T-helper 2 cell treated with Interferon-gamma antibody and Interleukin-4, amounts not matched to agents 5 μg/mL and 100 μg/mL, for 36 hours (primary cell): Measurements from ENCODE around the gene CARD16.
"Not testable (repeated sequence)": the region's sequence is repeated elsewhere in the genome, so short reads cannot be mapped to it uniquely, and the experiment has no call there.

Source experiments
- DNase-seq: peaks from one replicate; pipeline ENCODE4 v3.0.0; 2021; ENCODE audit warnings: low spot score
- H3K27ac Mint-ChIP-seq: one replicate; pipeline ENCODE4 v1.8.0; 2021; ENCODE audit warnings: mild to moderate bottlenecking, mixed read lengths
- H3K27me3 Mint-ChIP-seq: one replicate; pipeline ENCODE4 v1.8.0; 2021; ENCODE audit warnings: low read depth, mixed read lengths
- H3K36me3 Mint-ChIP-seq: one replicate; pipeline ENCODE4 v1.8.0; 2021; ENCODE audit warnings: low read depth, mixed read lengths
- H3K4me1 Mint-ChIP-seq: one replicate; pipeline ENCODE4 v1.8.0; 2021; ENCODE audit warnings: low read depth, mixed read lengths
- H3K4me3 Mint-ChIP-seq: one replicate; pipeline ENCODE4 v1.8.0; 2022; ENCODE audit warnings: mild to moderate bottlenecking, moderate library complexity, mixed read lengths
- H3K9me3 Mint-ChIP-seq: one replicate; pipeline ENCODE4 v1.8.0; 2021; ENCODE audit warnings: mixed read lengths

Gene CARD16

GRCh38 chr11:105063245-105063941 is 18.3 kb upstream of the CARD16 start:
- H3K27ac Mint-ChIP-seq, H3K4me1 Mint-ChIP-seq, H3K9me3 Mint-ChIP-seq, H3K36me3 Mint-ChIP-seq, DNase-seq, H3K4me3 Mint-ChIP-seq: not testable (repeated sequence)
- H3K27me3 Mint-ChIP-seq: peaks cover 11% of the 10 kb centered on the region

GRCh38 chr11:105057432-105057831 is 12.3 kb upstream of the CARD16 start:
- Mint-ChIP-seq H3K27ac (no peak overlapping the region), H3K4me3 (no peak overlapping the region), H3K4me1 (peaks cover under 1% of the 10 kb centered on the region), H3K27me3 (peaks cover 11% of the 10 kb centered on the region), H3K36me3 (no peaks in the 10 kb centered on the region), H3K9me3 (no peaks in the 10 kb centered on the region)
- DNase-seq: no peak

GRCh38 chr11:105056446-105056845 is 11.3 kb upstream of the CARD16 start:
- Mint-ChIP-seq H3K4me1 (peaks cover 3% of the 10 kb centered on the region), H3K4me3 (no peak overlapping the region), H3K27me3 (peaks cover 6% of the 10 kb centered on the region), H3K27ac (no peak overlapping the region), H3K36me3 (no peaks in the 10 kb centered on the region), H3K9me3 (no peaks in the 10 kb centered on the region)
- no peak for DNase-seq

DNA sequence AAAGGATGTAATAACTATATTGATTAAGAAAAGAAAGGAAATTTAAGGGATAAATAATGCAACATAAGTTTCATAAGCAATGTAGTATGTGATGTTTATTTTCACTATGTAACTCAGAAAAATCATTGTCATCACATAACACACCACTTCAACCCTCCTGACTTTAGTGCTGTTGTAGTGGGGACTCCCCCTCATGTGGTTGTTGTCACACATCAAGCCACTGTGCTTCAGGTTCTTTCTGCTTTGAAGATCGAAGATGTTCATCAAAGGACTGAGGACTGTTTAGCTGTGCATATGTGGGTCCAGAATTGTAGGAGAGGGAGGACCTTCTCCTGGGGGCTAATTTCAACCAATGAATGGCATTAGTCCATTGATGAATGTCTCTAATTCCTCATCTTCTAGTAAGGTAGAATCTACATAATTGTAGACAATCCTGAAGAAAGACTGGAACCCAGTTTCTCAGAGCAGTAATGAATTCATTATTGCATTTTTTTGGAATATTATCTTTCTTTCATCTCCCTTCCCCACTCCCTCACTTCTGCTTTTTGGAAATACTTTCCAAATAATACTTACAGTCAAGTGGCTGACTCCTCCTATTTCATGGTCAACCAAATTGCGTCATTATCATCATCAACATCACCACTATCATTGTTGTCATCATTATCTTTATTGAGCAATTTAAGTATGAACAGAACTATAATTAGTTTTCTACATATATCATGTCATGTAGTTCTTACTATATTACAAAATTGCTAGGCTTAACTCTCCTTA is 9.8 kb upstream of the CARD16 start:
- H3K36me3 Mint-ChIP-seq: no peaks in the 10 kb centered on the region
- H3K27me3 Mint-ChIP-seq: peaks cover 4% of the 10 kb centered on the region
- no peak overlapping the region for H3K27ac Mint-ChIP-seq
- H3K9me3 Mint-ChIP-seq: no peaks in the 10 kb centered on the region
- DNase-seq: no peak
- no peak overlapping the region for H3K4me3 Mint-ChIP-seq
- H3K4me1 Mint-ChIP-seq: peaks cover 3% of the 10 kb centered on the region

DNA sequence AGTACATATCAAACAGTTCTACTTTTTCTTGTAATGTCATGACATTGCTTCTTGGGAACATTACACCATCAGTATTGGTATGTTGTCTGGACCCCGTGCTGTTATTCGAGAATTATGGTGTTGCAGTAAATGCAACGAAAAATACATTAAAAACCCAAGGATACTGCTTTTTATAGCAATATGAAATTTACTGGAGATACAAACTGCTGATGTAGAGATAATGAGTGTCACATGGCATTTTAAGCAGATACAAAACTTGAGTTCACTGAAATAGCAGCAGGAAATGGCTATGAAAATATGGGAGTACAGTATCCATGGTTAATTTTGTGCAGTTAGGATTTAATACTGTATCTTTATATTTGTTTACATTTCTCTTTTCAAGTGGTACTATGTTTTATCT is 7.4 kb upstream of the CARD16 start:
- H3K9me3 Mint-ChIP-seq: no peaks in the 10 kb centered on the region

DNA sequence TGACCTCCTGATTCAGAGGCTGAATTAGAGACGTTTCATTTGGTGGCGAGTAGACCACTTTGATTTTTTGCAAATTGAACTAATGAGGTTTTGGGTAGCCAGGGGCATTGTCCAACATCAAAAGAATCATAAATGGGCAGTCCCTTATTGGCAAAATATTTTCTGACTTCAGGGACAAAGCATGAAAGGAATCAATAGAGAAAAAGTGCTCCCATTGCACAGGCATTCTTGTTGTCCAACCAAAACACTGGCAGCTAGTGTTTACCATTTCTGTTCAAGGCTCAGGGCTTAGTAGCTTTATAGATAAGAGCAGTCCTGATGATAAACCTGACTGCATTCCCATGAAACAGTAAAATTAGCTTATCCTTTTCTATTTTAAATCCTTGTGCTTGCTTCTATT is 6.4 kb upstream of the CARD16 start:
- H3K27ac Mint-ChIP-seq: no peak overlapping the region
- no peak for DNase-seq
- H3K36me3 Mint-ChIP-seq: no peaks in the 10 kb centered on the region

More for the DNA sequence above, 7.4 kb upstream of the CARD16 start:
- Mint-ChIP-seq H3K27ac (no peak overlapping the region), H3K4me1 (peaks cover 3% of the 10 kb centered on the region), H3K36me3 (no peaks in the 10 kb centered on the region), H3K27me3 (peaks cover 4% of the 10 kb centered on the region), H3K4me3 (no peak overlapping the region)
- DNase-seq: no peak

DNA sequence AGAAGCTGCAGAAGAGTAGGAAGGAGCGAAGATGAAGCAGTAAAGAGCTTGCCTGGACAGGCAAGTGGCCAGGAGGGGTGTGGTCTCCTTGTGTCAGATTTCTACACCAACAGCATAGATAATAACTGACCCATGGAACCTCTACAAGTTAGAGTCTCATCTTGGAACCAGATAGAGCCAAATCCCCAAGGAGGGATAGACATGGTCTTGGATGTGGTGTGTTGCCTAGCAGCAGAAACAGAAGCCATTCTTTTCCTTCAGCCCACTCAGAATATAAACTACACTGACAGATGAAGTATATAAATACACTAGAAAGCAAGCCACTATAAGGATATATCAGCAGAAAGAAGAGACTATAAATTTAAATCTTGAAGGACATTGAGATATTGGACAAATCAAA is 4.3 kb upstream of the CARD16 start:
- DNase-seq: no peak
- H3K4me3 Mint-ChIP-seq: no peak overlapping the region
- H3K36me3 Mint-ChIP-seq: peaks cover 4% of the 10 kb centered on the region
- H3K4me1 Mint-ChIP-seq: peaks cover 14% of the 10 kb centered on the region
- no peak overlapping the region for H3K27ac Mint-ChIP-seq
- H3K9me3 Mint-ChIP-seq: no peaks in the 10 kb centered on the region
- H3K27me3 Mint-ChIP-seq: peaks cover 2% of the 10 kb centered on the region

More for the DNA sequence above, 6.4 kb upstream of the CARD16 start:
- Mint-ChIP-seq H3K27me3 (peaks cover 4% of the 10 kb centered on the region), H3K9me3 (no peaks in the 10 kb centered on the region), H3K4me3 (no peak overlapping the region), H3K4me1 (peaks cover 5% of the 10 kb centered on the region)

- Mint-ChIP-seq H3K27me3 (no peaks in the 10 kb centered on the region), H3K4me3 (no peak overlapping the region), H3K27ac (no peak overlapping the region), H3K36me3 (peaks cover 19% of the 10 kb centered on the region), H3K9me3 (no peaks in the 10 kb centered on the region), H3K4me1 (peaks cover 24% of the 10 kb centered on the region)
- DNase-seq: no peak
Observed at GRCh38 chr11:105046898-105047579, 1.9 kb upstream of the CARD16 start.

- Mint-ChIP-seq H3K27me3 (no peaks in the 10 kb centered on the region), H3K4me3 (peak overlapping the region; percentile 68), H3K36me3 (peaks cover 29% of the 10 kb centered on the region), H3K4me1 (peaks cover 31% of the 10 kb centered on the region), H3K9me3 (peaks cover 1% of the 10 kb centered on the region), H3K27ac (no peak overlapping the region)
- DNase-seq: no peak
Observed at GRCh38 chr11:105045676-105046296, 651 bp upstream of the CARD16 start.

- Mint-ChIP-seq H3K27me3 (no peaks in the 10 kb centered on the region), H3K36me3 (peaks cover 58% of the 10 kb centered on the region), H3K4me1 (peaks cover 33% of the 10 kb centered on the region), H3K27ac (no peak overlapping the region), H3K4me3 (peak overlapping the region; percentile 11), H3K9me3 (peaks cover 3% of the 10 kb centered on the region)
- DNase-seq: no peak
Observed at GRCh38 chr11:105042178-105042577, 3.0 kb downstream of the CARD16 start.

DNA sequence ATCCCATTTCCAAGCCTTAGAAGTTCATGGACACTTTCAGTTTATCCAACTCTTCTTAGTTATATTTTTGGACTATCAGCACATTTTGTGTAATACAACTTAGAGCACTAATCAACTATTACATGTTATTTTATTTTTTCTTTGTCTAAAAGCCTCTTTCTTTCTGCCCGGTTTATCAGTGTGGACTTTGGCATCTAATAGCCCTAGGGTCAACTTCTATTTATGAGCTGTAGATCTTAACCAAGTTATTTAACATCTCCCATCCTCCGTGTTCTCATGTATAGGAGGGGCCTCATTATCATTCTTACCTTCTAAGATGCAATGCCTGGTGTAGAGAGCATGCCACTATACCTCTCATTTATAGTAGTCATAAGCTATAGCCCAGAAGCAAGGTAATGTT is 4.4 kb downstream of the CARD16 start:
- Mint-ChIP-seq H3K4me3 (no peak overlapping the region), H3K4me1 (peaks cover 30% of the 10 kb centered on the region), H3K9me3 (peaks cover 3% of the 10 kb centered on the region), H3K27me3 (no peaks in the 10 kb centered on the region), H3K36me3 (peaks cover 66% of the 10 kb centered on the region), H3K27ac (no peak overlapping the region)
- no peak for DNase-seq

DNA sequence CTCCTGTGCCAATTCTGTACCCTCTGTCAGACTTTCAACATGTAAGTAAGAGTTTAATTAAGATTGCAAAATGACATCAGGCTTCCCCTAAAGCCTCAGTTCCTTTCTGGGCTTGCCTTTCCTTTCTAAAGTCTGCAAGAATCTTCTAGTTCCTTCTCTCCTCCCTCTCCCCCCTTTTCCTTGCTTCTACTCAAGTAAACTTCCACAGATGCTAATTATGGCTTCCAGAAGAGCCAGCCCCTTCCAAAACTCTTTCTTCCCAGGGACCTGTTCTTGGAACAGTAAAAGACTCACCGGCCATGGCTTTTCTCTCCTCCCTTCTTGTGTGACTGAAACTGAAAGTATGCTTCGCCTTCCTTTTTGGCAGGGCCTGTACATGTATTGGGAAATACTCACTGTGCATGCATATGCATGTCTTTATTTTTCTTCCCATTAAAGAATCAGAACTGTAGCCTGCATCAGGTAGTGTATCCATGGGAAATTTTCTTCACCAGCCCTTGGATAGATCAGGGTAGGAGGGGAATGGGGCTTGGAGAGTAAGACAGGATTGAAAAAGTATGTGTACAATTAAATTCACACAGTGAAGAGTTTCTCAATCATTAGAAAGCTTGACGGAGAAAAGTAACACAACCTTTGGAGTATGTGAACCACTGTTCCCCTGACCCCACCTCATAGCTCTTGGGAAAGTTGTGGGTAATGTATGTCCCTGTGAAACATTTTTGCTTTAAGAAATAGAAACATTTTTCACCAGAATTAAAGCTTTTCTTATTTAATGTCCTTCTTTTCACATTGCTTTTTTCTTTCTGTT is 10.1 kb downstream of the CARD16 start, which contains the start of gene CASP1:
TSS of gene CASP1 (minus strand) at position 332 of the 808 bp plus-strand sequence. CDS start at position 301, 31 bp downstream.
- DNase-seq: peak; percentile 22
- Mint-ChIP-seq H3K27ac (peak within 1 kb of the TSS; percentile 92), H3K27me3 (no peaks in the 10 kb centered on the region), H3K4me3 (peak within 1 kb of the TSS; percentile 93), H3K9me3 (no peaks in the 10 kb centered on the region), H3K36me3 (peaks cover 52% of the 10 kb centered on the region), H3K4me1 (peaks cover 30% of the 10 kb centered on the region)

DNA sequence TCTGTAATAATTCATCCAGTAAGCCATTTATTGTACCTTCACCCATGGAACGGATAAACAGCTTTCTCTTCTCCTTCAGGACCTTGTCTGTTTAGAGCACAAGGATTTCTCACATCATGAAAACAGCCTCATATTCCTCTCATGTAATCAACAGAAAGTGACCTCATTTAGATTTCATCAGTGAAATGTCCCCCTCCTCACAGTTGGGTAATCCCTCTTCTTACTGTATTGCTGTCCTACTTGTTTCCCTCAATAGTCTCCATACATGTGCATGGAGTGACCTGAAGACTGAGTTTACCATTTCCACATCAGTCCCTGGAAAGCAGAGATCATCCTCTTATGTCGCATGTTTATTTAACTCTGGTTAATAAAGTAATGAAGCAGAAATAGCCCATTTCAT is 10.7 kb downstream of the CARD16 start:
- not testable (repeated sequence) for H3K9me3 Mint-ChIP-seq, DNase-seq, H3K27me3 Mint-ChIP-seq
- Mint-ChIP-seq H3K4me1 (peaks cover 30% of the 10 kb centered on the region), H3K36me3 (peaks cover 52% of the 10 kb centered on the region), H3K27ac (peak overlapping the region; percentile 55), H3K4me3 (peak overlapping the region; percentile 93)
